HCT116 (cell line): ENCODE measurements around the gene SBK2. TPM values are rescaled to one million over a fixed set of nuclear protein-coding genes. Genes with fewer than 3 reads are reported as not detected.

Experiments
- ATAC-seq: fragments of 200-7000 bp; cut with Tn5 transposase; 2 replicates; pipeline ENCODE4 v1.9.1; 2020; ENCODE audit warnings: mild to moderate bottlenecking, moderate library complexity
- BruUV-seq: library from RNA; stranded (reverse); fragments of 400-500 nt; replicated peaks from 2 replicates; lab custom pipeline; 2021; lab: Mats Ljungman, UMichigan
- CTCF ChIA-PET: fragments of 300-600 bp; sonication (Branson Sonifier 250); formaldehyde crosslinking; loops from one replicate; lab custom pipeline; 2021; ENCODE audit warnings: antibody characterized with exemption; lab: Charles Lee
- POLR2A ChIA-PET: fragments of 300-600, 350-600 bp; sonication (Branson Sonifier 250); formaldehyde crosslinking; loops from one replicate; lab custom pipeline; 2021; ENCODE audit warnings: antibody characterized with exemption; lab: Charles Lee
- RAD21 ChIA-PET, 2 experiments: fragments of 300-600 bp; sonication (Branson Sonifier 250); formaldehyde crosslinking; loops; one replicate each; lab custom pipeline; 2023; ENCODE audit warnings: low total read pairs in 2 of 2; ENCODE audit not compliant: uncharacterized antibody in 2 of 2, unreplicated experiment in 2 of 2, low non-redundant PET in 1 of 2; lab: Charles Lee
- DNase-seq: peaks from one replicate; pipeline ENCODE4 v3.0.0-alpha.2; 2010; ENCODE audit warnings: low read depth, low spot score
- H2AFZ ChIP-seq: fragments of 200-600 bp; shearing (Covaris generic), sonication (generic); 2 replicates; pipeline ENCODE4 v1.6.1; 2017; ENCODE audit warnings: low read depth, mixed run types, mixed read lengths, antibody characterized with exemption, low read length; ENCODE audit not compliant: poor library complexity, severe bottlenecking
- H3K27ac ChIP-seq: 2 replicates; pipeline ENCODE4 v1.5.1; 2012; ENCODE audit warnings: low read depth, low read length
- H3K27me3 ChIP-seq: fragments of 200-600 bp; sonication (generic); 2 replicates; pipeline ENCODE4 v1.6.1; 2016; ENCODE audit warnings: mixed run types, low read length, mixed read lengths; ENCODE audit not compliant: insufficient read depth
- H3K36me3 ChIP-seq, 2 experiments: fragments of 200-500 bp in 1 of 2; fragments of 200-600 bp in 1 of 2; sonication (Bioruptor generic) in 1 of 2; sonication (generic) in 1 of 2; 2 replicates each; pipeline versions ENCODE4 v1.5.1 to v1.6.1; 2014 to 2016; ENCODE audit warnings: low read length in 2 of 2, inconsistent platforms in 1 of 2, mixed read lengths in 1 of 2, mixed run types in 1 of 2; ENCODE audit not compliant: insufficient read depth in 2 of 2, control insufficient read depth in 1 of 2
- H3K4me1 ChIP-seq, 2 experiments: fragments of 200-600 bp in 1 of 2; sonication (generic) in 1 of 2; 2 replicates each; pipeline versions ENCODE4 v1.5.1 to v1.6.1; 2012 to 2017; ENCODE audit warnings: low read length in 2 of 2, inconsistent platforms in 1 of 2, mild to moderate bottlenecking in 1 of 2, mixed read lengths in 1 of 2, mixed run types in 1 of 2, moderate library complexity in 1 of 2; ENCODE audit not compliant: insufficient read depth in 2 of 2, control insufficient read depth in 1 of 2
- H3K4me2 ChIP-seq: fragments of 200-600 bp; sonication (generic); 2 replicates; pipeline ENCODE4 v1.6.1; 2017; ENCODE audit warnings: mixed run types, low read length, mixed read lengths
- H3K4me3 ChIP-seq, 2 experiments: fragments of 200-600 bp in 1 of 2; sonication (generic) in 1 of 2; replicated peaks in 1 of 2; 2 replicates each; pipeline ENCODE4 v1.5.1; 2011 to 2016; ENCODE audit warnings: low read length in 2 of 2, control low read depth in 1 of 2, low read depth in 1 of 2, mild to moderate bottlenecking in 1 of 2, mixed read lengths in 1 of 2, mixed run types in 1 of 2
- H3K79me2 ChIP-seq: fragments of 200-600 bp; sonication (generic); 2 replicates; pipeline ENCODE4 v1.6.1; 2017; ENCODE audit warnings: mild to moderate bottlenecking, mixed run types, low read length, moderate library complexity, mixed read lengths; ENCODE audit not compliant: insufficient read depth
- H3K9ac ChIP-seq: fragments of 200-600 bp; sonication (generic); 2 replicates; pipeline ENCODE4 v1.6.1; 2016; ENCODE audit warnings: low read length, mixed read lengths
- H3K9me2 ChIP-seq: fragments of 200-600 bp; sonication (generic), shearing (Covaris generic); 2 replicates; pipeline ENCODE4 v1.6.1; 2017; ENCODE audit warnings: mixed run types, mild to moderate bottlenecking, moderate library complexity; ENCODE audit not compliant: insufficient read depth
- H3K9me3 ChIP-seq, 2 experiments: fragments of 200-500 bp in 1 of 2; fragments of 200-600 bp in 1 of 2; sonication (Bioruptor generic) in 1 of 2; sonication (generic) in 1 of 2; 2 replicates each; pipeline ENCODE4 v1.6.1; 2014 to 2017; ENCODE audit warnings: low read length in 2 of 2, mixed read lengths in 2 of 2, inconsistent platforms in 1 of 2, low read depth in 1 of 2, mild to moderate bottlenecking in 1 of 2, mixed run types in 1 of 2, moderate library complexity in 1 of 2; ENCODE audit not compliant: control insufficient read depth in 1 of 2, insufficient read depth in 1 of 2
- H4K20me1 ChIP-seq: fragments of 200-600 bp; sonication (generic), shearing (Covaris generic); 2 replicates; pipeline ENCODE4 v1.6.1; 2017; ENCODE audit warnings: mixed run types, mild to moderate bottlenecking, moderate library complexity; ENCODE audit not compliant: insufficient read depth
- CBX3 ChIP-seq: IDR thresholded peaks from 2 replicates; pipeline ENCODE4 v1.6.1; 2012; ENCODE audit warnings: low read depth
- CTCF ChIP-seq, 3 experiments: fragments of 200-600 bp in 1 of 3; sonication (generic) in 1 of 3; IDR thresholded peaks in 2 of 3; conservative IDR thresholded peaks in 1 of 3; 2 replicates each; pipeline ENCODE4 v1.5.1; 2012 to 2017; ENCODE audit warnings: low read depth in 2 of 3, low read length in 2 of 3, antibody characterized with exemption in 1 of 3, borderline replicate concordance in 1 of 3, control low read depth in 1 of 3, mild to moderate bottlenecking in 1 of 3, mixed read lengths in 1 of 3, mixed run types in 1 of 3, moderate library complexity in 1 of 3; ENCODE audit not compliant: insufficient read depth in 1 of 3
- EGR1 ChIP-seq: IDR thresholded peaks from 2 replicates; pipeline ENCODE4 v1.6.1; 2012; ENCODE audit warnings: low read depth
- EZH2 ChIP-seq: fragments of 200-600 bp; sonication (generic); IDR thresholded peaks from 2 replicates; pipeline ENCODE4 v1.6.1; 2017; ENCODE audit warnings: antibody characterized with exemption, mixed run types
- JUND ChIP-seq: IDR thresholded peaks from 2 replicates; pipeline ENCODE4 v1.6.1; 2012
- POLR2AphosphoS5 ChIP-seq: IDR thresholded peaks from 2 replicates; pipeline ENCODE4 v1.6.1; 2011; ENCODE audit warnings: mild to moderate bottlenecking, low read depth, low read length, moderate library complexity
- RAD21 ChIP-seq: IDR thresholded peaks from 2 replicates; pipeline ENCODE4 v1.6.1; 2012; ENCODE audit warnings: low read depth, mild to moderate bottlenecking
- SIN3A ChIP-seq: IDR thresholded peaks from 2 replicates; pipeline ENCODE4 v1.6.1; 2012; ENCODE audit warnings: low read depth
- TCF7L2 ChIP-seq: IDR thresholded peaks from 2 replicates; pipeline ENCODE4 v1.7.0; 2011; ENCODE audit warnings: borderline replicate concordance, inconsistent platforms; ENCODE audit not compliant: insufficient read depth, insufficient read length; ENCODE audit errors: extremely low read depth
- YY1 ChIP-seq: IDR thresholded peaks from 2 replicates; pipeline ENCODE4 v1.6.1; 2011; ENCODE audit warnings: low read length, low read depth, moderate library complexity, mild to moderate bottlenecking; ENCODE audit not compliant: insufficient replicate concordance; ENCODE audit errors: extremely low read depth
- ZBTB33 ChIP-seq: IDR thresholded peaks from 2 replicates; pipeline ENCODE4 v1.6.1; 2011; ENCODE audit warnings: mild to moderate bottlenecking, low read length, moderate library complexity; ENCODE audit not compliant: insufficient replicate concordance; ENCODE audit errors: extremely low read depth
- ZFX ChIP-seq: fragments of 450-650 bp; IDR thresholded peaks from 2 replicates; pipeline ENCODE4 v1.6.1; 2017
- ZNF274 ChIP-seq: fragments of 200-500 bp; sonication (Bioruptor generic); IDR thresholded peaks from 2 replicates; pipeline ENCODE4 v1.6.1; 2014; ENCODE audit warnings: mild to moderate bottlenecking, low read depth, low read length, inconsistent platforms
- intact Hi-C: fragments of 100-400 bp; cut with micrococcal nuclease; formaldehyde crosslinking; loops from 2 replicates; pipeline ENCODE4 v1.10.0; 2022
- total RNA-seq: library from RNA; stranded (reverse); gene quantifications from one replicate; pipeline ENCODE4 v1.2.1, GENCODE V29; 2021; ENCODE audit not compliant: unreplicated experiment
- TF ChIP-seq, protein P1 (sequence below): IDR thresholded peaks from 2 replicates; pipeline ENCODE4 v1.6.1; 2012

Gene SBK2
- total RNA-seq, 1 experiment from 2014 or later: 0.30 TPM

DNA sequence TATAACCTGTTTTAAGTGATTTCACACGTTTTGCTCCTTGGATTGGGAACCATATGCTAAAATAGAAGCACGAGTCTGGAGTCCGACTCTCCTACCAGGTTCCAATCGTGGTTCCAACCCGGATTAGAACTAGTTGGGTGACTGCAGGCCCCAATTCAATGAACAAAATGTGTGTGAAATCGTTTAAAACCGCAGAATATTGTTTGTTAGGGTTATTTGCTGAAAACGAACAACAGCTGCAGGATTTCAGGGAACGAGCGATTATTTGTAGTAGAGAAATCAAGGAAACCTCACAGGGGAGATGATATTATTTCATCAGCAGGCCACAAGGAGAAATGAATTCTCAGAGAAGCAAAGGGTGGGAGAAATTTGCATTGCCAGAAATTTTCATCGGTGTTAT, 32.0 kb downstream of the SBK2 start:
- H3K36me3 ChIP-seq: no peaks in the 10 kb centered on the region
- peaks cover 0 to 4% of the 10 kb centered on the region in 2 experiments; a peak in 1 of 4 replicates for H3K4me1 ChIP-seq
- BruUV-seq: no TSS peak
- no peaks in the 10 kb centered on the region for H3K27me3 ChIP-seq
- CTCF ChIA-PET: interaction anchor here (1.9 to 2.3 kb wide), 2 partner anchors 28 to 38 kb away, joined by 10 to 15 read pairs; partner anchors contain the start of gene ZNF628
- ATAC-seq: no peak
- H3K9me2 ChIP-seq: no peaks in the 10 kb centered on the region
- H3K9ac ChIP-seq: no peak overlapping the region
- DNase-seq: no peak
- no peaks in the 10 kb centered on the region for H4K20me1 ChIP-seq
- H3K27ac ChIP-seq: no peak overlapping the region
- H3K9me3 ChIP-seq: no peaks in the 10 kb centered on the region
- no peak overlapping the region for H3K4me3 ChIP-seq
- no peak overlapping the region for H3K4me2 ChIP-seq
- TF ChIP-seq RAD21 (no peak), CBX3 (no peak), TCF7L2 (no peak)
- TF ChIP-seq, all 23 proteins: peak for 0
- Histone ChIP-seq H2AFZ (no peak overlapping the region), H3K79me2 (no peaks in the 10 kb centered on the region)
- ChIA-PET POLR2A (no interaction called here), RAD21 (no interaction called here)
- intact Hi-C loops: no loop called here

DNA sequence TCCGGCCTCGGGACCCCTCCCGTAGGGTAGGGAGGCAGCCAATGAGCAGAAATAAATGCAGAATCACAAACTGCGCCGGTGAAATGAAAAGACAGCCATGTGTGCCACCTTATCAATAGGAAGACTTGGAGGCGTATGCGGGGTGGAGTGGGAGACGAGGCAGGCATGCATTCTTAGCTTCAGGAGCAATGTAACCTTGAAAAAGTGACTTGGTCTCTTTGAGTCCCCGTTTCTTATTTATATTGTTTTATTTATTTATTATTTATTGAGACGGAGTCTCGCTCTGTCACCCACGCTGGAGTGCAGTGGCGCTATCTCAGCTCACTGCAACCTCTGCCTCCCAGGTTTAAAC, 32.7 kb downstream of the SBK2 start:
- Histone ChIP-seq H3K79me2 (no peaks in the 10 kb centered on the region), H3K9me3 (no peaks in the 10 kb centered on the region), H3K27ac (no peak overlapping the region), H3K4me1 (peaks cover 0 to 4% of the 10 kb centered on the region in 2 experiments; a peak in 1 of 4 replicates), H3K36me3 (no peaks in the 10 kb centered on the region), H3K4me3 (no peak overlapping the region), H3K9me2 (no peaks in the 10 kb centered on the region), H2AFZ (no peak overlapping the region), H4K20me1 (no peaks in the 10 kb centered on the region), H3K4me2 (peak overlapping the region; percentile 34; the same call in 1 of the 2 replicates), H3K27me3 (no peaks in the 10 kb centered on the region), H3K9ac (no peak overlapping the region)
- intact Hi-C loops: no loop called here
- ChIA-PET CTCF (interaction anchor here (0.6 to 2.3 kb wide), 23 partner anchors 8 to 623 kb away, joined by 3 to 15 read pairs (median 4); partner anchors contain the start of genes FIZ1, ISOC2, NAT14 and ZNF524), POLR2A (interaction anchor here (1.1 to 1.2 kb wide), 2 partner anchors 28 to 96 kb away, joined by 5 to 6 read pairs; partner anchors contain the start of genes UBE2S and ZNF628), RAD21 (interaction anchor here (0.7 to 1.2 kb wide), 5 partner anchors 36 to 363 kb away, joined by 3 to 4 read pairs (median 3); partner anchors contain the start of gene ISOC2 (in 1 of the 2))
- no TSS peak for BruUV-seq
- ATAC-seq: no peak
- no peak for DNase-seq
- TF ChIP-seq POLR2AphosphoS5 (no peak), EZH2 (no peak), ZNF274 (no peak), JUND (no peak), ZBTB33 (no peak), SIN3A (no peak), ZFX (no peak), EGR1 (no peak), CTCF (IDR thresholded peaks at IDR 0.05 in 2 of 3, conservative IDR thresholded peaks at IDR 0.05 in 1 of 3; ENCODE audit: borderline replicate concordance in 1 of 3, insufficient read depth in 1 of 3, low read depth in 2 of 3, low read length in 2 of 3) (no peak), YY1 (no peak)
- TF ChIP-seq, protein P1, sequence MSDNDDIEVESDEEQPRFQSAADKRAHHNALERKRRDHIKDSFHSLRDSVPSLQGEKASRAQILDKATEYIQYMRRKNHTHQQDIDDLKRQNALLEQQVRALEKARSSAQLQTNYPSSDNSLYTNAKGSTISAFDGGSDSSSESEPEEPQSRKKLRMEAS: no peak
